ENCODE measurements around the gene FUT7.
A peak's percentile ranks its signal among the peaks of the same experiment; 100 is the strongest.

The FUT7 gene

GRCh38 chr9:137001857-137002645 lies 29.8 kb downstream of the FUT7 start:
- DNase-seq (ENCODE audit: low read depth), result no peak

DNA sequence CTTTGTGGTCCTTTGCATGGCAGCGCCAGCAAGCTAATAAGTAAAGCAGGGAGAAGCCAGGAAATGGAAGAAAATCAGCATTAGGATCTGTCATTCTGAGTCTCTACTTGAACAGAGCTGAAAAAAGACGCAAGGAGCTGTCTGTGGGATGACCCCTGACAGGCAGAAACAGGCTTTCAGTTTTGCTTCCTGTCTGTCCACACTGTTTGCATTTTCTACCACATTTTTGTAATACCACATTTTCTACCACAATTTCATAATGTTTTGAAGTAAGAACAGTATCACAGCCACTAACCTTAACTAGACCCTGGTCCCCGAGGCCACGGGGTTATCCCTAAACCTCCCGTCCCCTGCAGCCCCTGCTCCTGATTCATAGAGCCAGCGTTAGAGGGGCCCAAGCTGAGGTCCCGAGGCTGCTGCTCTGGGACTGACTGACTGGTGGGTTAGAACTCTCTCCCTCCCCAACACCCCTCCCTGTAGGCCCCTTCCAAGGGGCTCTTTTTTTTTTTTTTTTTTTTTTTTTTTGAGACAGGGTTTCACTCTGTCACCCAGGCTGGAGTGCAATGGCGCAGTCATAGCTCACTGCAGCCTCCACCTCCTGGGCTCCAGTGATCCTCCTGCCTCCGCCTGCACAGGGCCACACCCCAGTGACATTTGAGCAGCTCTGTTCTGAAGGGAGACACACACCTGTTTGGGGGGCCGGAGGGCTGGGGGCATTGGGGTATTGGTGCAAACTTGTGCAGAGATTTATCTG lies 31.5 kb downstream of the FUT7 start:
- no peak for DNase-seq (ENCODE audit: low read depth)

- no peak for DNase-seq (ENCODE audit: low read depth)
These were observed 34.1 kb downstream of the FUT7 start for GRCh38 chr9:136997830-136998234.

- DNase-seq (ENCODE audit: low read depth), result no peak
These were observed 34.5 kb downstream of the FUT7 start for GRCh38 chr9:136997371-136997770.

- DNase-seq (ENCODE audit: low read depth), result peak; percentile 39
These were observed 35.3 kb downstream of the FUT7 start, which contains the start of gene CLIC3 for GRCh38 chr9:136996361-136997292. TSS of gene CLIC3 (minus strand) at chr9:136996568. CDS start at chr9:136996543, 25 bp downstream.

DNA sequence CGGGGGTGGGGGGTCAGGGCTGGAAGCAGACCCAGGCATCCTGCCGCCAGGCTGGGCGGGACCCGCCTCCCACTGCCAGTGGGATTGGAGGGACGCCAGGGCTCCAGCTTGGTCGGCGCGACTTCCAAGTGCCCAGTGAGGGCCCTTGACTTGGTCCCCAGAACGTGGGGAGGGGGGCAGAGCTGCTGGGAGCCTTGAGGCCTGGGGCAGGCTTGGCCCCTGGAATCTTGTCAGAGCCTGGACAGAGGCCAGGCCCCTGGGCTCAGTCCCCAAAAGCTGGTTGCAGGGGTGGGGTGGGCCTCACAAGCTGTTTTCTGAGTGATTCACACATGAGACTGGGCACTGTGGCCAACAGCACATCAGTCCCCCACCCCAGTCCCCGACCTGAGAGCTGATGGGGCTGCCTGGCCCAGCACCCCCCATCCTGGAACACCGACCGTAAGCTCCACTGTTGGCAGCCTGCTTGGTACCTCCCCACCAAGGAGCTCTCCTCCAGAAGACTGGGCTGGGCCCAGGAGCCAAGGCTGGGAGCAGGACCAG lies 36.0 kb downstream of the FUT7 start:
- no peak for DNase-seq (ENCODE audit: low read depth)

- DNase-seq (ENCODE audit: low read depth), result no peak
These were observed 36.5 kb downstream of the FUT7 start for GRCh38 chr9:136995362-136995761.

DNA sequence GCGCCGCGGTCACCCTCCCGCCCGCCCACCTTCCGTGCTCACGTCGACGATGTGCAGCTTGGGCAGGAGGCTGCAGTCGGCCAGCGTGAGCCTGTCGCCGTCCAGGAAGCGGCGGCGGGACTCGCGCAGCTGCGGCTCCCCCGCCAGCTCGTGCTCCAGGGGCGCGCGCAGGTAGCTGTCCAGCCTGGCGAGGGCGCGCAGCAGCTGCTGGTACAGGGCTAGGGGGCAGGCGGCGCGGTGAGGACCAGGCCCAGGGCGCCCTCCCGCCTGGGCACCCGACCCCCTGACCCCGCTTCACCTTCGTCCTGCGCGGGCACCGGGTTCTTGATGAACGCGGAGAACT lies 37.0 kb downstream of the FUT7 start:
- DNase-seq (ENCODE audit: low read depth), result no peak

- DNase-seq (ENCODE audit: low read depth), result no peak
These were observed 37.6 kb downstream of the FUT7 start for GRCh38 chr9:136994180-136994887.

GRCh38 chr9:136992819-136993369 lies 39.0 kb downstream of the FUT7 start:
- DNase-seq (ENCODE audit: low read depth), result no peak

DNA sequence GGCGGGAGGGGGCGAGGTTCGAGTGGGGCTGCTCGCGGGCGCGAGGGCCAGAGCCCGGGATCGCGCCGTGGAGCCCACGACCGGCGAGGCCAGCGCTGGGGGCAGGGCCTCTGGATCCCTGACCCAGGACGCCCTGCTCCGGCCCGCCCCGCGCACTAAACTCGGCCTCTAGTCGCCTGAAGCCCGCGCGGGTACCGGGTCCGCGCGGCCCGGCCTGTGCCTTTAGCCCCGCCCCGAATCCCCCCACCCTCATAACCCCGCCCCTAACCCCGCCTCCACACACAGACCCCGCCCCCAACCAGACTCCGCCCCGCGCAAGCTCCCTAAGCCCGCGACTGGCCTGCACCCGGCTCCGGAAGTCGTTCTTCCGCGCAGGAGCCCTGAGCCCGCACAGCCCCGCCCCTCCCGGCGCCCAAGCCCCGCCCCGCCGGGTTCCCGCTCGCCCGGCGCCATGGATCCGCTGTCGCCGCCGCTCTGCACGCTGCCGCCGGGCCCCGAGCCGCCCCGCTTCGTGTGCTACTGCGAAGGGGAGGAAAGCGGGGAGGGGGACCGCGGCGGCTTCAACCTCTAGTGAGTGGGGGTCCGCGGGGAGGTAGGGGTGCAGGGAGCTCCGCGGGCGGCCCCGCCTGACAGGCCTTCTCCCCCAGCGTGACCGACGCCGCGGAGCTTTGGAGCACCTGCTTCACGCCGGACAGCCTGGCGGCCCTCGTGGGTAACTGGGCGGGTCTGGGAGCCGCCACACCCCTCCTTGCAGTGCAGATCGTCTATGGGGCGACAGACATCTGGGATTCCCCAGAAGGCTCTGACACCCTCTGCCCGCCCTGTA lies 39.7 kb downstream of the FUT7 start, which contains the start of gene PAXX:
TSS of gene PAXX (plus strand) at position 430 of the 826 bp plus-strand sequence. CDS start at position 452, 22 bp downstream.
- peak; percentile 88 for DNase-seq (ENCODE audit: low read depth)

DNA sequence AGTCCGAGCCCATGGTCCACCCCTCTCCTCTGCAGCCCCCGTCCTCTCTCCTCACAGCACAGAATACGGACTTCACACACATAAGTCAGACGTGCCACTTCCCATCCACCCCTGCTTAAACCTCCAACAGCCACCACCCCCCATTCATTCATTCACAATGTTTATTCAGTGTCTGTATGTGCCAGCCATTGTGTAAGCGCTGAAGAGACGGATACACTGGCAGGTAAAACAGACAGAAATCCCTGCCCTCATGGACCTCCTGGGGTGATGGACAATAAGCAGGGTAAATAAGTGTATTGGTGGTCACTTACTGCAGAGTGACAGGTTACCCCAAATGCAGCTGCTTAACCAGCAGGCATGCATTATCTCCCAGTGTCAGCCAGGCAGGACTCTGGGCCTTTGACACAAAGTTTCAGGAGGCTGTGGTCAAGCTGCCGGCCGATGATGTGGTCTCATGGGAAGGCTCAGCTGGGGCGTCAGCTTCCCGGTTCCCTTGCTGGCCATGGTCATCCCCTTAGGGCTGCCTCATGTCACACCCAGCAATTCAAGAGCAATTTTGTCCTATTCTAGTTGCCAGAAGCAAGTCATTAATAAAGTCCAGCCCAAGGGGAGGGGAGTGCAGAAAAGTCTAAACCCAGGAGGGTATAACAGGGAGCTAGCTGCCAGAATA lies 41.5 kb downstream of the FUT7 start:
- DNase-seq (ENCODE audit: low read depth), result no peak

GRCh38 chr9:136988872-136989271 lies 43.0 kb downstream of the FUT7 start:
- no peak for DNase-seq (ENCODE audit: low read depth)

GRCh38 chr9:136985853-136986252 lies 46.0 kb downstream of the FUT7 start:
- DNase-seq (ENCODE audit: low read depth), result no peak

- no peak for DNase-seq (ENCODE audit: low read depth)
These were observed 46.8 kb downstream of the FUT7 start for GRCh38 chr9:136985027-136985602.

DNA sequence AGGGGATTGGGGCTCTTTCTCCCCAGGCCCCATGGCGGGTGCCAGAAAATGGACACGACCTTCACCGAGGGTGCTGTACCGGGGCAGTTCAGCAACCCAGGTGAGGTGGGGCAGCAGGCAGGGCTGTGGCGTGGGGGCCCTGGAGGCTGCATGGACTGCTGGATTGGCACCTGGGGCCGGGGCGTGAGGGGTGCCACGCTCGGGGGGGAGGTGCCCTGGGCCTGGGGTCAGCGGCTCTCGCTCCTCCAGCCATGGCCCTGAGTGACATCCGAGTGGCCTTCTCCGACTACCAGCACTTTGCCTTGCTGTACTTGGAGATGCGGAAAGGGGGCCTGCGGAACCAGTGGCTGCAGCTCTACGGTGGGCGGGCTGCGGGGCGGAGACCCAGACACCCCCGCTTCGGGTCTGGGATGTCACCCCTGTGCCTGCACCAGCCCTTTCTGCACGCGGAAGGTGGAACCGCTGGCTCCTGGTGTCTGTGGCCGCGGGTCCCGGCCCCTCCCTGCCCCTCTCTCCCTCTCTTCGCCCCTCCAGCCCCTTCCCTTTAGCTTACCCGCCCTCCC lies 47.3 kb downstream of the FUT7 start:
- no peak for DNase-seq (ENCODE audit: low read depth)

GRCh38 chr9:136983656-136984314 lies 48.1 kb downstream of the FUT7 start:
- DNase-seq (ENCODE audit: low read depth), result no peak

GRCh38 chr9:136983167-136983566 lies 48.7 kb downstream of the FUT7 start:
- DNase-seq (ENCODE audit: low read depth), result no peak
